Measurements from ENCODE around the gene ANKS3.
A peak's percentile ranks its signal among the peaks of the same experiment; 100 is the strongest.

The ANKS3 gene

GRCh38 chr16:4734730-4735535 lies 862 bp upstream of the ANKS3 start (continued):
- TF ChIP-seq, protein P1, sequence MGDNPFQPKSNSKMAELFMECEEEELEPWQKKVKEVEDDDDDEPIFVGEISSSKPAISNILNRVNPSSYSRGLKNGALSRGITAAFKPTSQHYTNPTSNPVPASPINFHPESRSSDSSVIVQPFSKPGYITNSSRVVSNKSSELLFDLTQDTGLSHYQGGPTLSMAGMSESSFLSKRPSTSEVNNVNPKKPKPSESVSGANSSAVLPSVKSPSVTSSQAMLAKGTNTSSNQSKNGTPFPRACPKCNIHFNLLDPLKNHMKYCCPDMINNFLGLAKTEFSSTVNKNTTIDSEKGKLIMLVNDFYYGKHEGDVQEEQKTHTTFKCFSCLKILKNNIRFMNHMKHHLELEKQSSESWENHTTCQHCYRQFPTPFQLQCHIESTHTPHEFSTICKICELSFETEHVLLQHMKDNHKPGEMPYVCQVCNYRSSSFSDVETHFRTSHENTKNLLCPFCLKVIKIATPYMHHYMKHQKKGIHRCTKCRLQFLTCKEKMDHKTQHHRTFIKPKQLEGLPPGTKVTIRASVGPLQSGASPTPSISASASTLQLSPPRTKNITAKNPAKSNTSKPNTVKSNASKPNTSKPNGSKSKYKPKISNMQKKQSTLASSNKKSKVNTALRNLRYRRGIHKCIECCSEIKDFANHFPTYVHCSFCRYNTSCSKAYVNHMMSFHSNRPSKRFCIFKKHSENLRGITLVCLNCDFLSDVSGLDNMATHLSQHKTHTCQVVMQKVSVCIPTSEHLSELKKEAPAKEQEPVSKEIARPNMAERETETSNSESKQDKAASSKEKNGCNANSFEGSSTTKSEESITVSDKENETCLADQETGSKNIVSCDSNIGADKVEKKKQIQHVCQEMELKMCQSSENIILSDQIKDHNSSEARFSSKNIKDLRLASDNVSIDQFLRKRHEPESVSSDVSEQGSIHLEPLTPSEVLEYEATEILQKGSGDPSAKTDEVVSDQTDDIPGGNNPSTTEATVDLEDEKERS (tag by site-specific recombination; IDR thresholded peaks at IDR 0.05) = no peak
- TF ChIP-seq ZNF48 (tag by site-specific recombination; IDR thresholded peaks at IDR 0.05) (no peak), RBAK (tag by site-specific recombination; IDR thresholded peaks at IDR 0.05) (no peak), ZEB2 (tag by site-specific recombination; IDR thresholded peaks at IDR 0.05) (no peak), ZNF366 (tag by site-specific recombination; conservative IDR thresholded peaks at IDR 0.05) (no peak), ZNF677 (tag by site-specific recombination; IDR thresholded peaks at IDR 0.05) (no peak), ZNF174 (tag by site-specific recombination; IDR thresholded peaks at IDR 0.05) (no peak), ZNF311 (tag by site-specific recombination; IDR thresholded peaks at IDR 0.05; ENCODE audit: borderline replicate concordance) (no peak), MEIS1 (CRISPR knock-in tag; IDR thresholded peaks at IDR 0.05; ENCODE audit: borderline replicate concordance) (no peak), ZNF530 (tag by site-specific recombination; IDR thresholded peaks at IDR 0.05; ENCODE audit: low read depth) (no peak), ZNF324 (tag by site-specific recombination; IDR thresholded peaks at IDR 0.05) (no peak), OVOL3 (tag by site-specific recombination; IDR thresholded peaks at IDR 0.05) (no peak), BCL11A (tag by site-specific recombination; IDR thresholded peaks at IDR 0.05; ENCODE audit: low read depth) (no peak), ZBTB20 (tag by site-specific recombination; IDR thresholded peaks at IDR 0.05) (no peak), ZNF529 (tag by site-specific recombination; IDR thresholded peaks at IDR 0.05; ENCODE audit: insufficient replicate concordance) (no peak), ZNF76 (tag by site-specific recombination; IDR thresholded peaks at IDR 0.05; ENCODE audit: borderline replicate concordance, low read depth) (no peak), ZNF19 (tag by site-specific recombination; IDR thresholded peaks at IDR 0.05; ENCODE audit: low read depth) (no peak), ZNF600 (tag by site-specific recombination; IDR thresholded peaks at IDR 0.05) (peak; percentile 64; the same call in 1 of the 2 replicates), ZNF350 (tag by site-specific recombination; IDR thresholded peaks at IDR 0.05) (no peak), SCRT2 (tag by site-specific recombination; IDR thresholded peaks at IDR 0.05) (peak; percentile 76), ZNF354C (tag by site-specific recombination; IDR thresholded peaks at IDR 0.05; ENCODE audit: borderline replicate concordance, low read depth) (no peak), ZNF571 (tag by site-specific recombination; IDR thresholded peaks at IDR 0.05) (no peak), PRDM1 (tag by site-specific recombination; IDR thresholded peaks at IDR 0.05) (no peak), ZNF24 (tag by site-specific recombination; IDR thresholded peaks at IDR 0.05) (no peak), ZBTB21 (tag by site-specific recombination; IDR thresholded peaks at IDR 0.05) (no peak), KLF1 (tag by site-specific recombination; IDR thresholded peaks at IDR 0.05) (no peak), ZNF132 (tag by site-specific recombination; IDR thresholded peaks at IDR 0.05; ENCODE audit: borderline replicate concordance) (no peak), ZNF10 (tag by site-specific recombination; IDR thresholded peaks at IDR 0.05) (0 out of 2 replicates have a peak, but pooled peaks have one; percentile 26), ZNF558 (tag by site-specific recombination; IDR thresholded peaks at IDR 0.05) (no peak), PRDM4 (tag by site-specific recombination; IDR thresholded peaks at IDR 0.05) (0 out of 2 replicates have a peak, but pooled peaks have one; percentile 7)
- TF ChIP-seq, protein P2, sequence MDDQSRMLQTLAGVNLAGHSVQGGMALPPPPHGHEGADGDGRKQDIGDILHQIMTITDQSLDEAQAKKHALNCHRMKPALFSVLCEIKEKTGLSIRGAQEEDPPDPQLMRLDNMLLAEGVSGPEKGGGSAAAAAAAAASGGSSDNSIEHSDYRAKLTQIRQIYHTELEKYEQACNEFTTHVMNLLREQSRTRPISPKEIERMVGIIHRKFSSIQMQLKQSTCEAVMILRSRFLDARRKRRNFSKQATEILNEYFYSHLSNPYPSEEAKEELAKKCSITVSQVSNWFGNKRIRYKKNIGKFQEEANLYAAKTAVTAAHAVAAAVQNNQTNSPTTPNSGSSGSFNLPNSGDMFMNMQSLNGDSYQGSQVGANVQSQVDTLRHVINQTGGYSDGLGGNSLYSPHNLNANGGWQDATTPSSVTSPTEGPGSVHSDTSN (CRISPR knock-in tag; IDR thresholded peaks at IDR 0.05) = no peak
